GM21381 (cell line): ENCODE data around the gene GPHN.
"Not testable (repeated sequence)": the region's sequence is repeated elsewhere in the genome, so short reads cannot be mapped to it uniquely, and the experiment has no call there.

Experiments
- ATAC-seq: cut with Tn5 transposase; IDR thresholded peaks from one replicate; pipeline ENCODE4 v1.9.1; 2021; ENCODE audit warnings: mild to moderate bottlenecking, moderate library complexity; ENCODE audit not compliant: unreplicated experiment

GPHN gene

GRCh38 chr14:67016856-67017255 is 508.9 kb downstream of the GPHN start:
- no peak for ATAC-seq

- no peak for ATAC-seq
Observed at GRCh38 chr14:67018720-67019119, 510.8 kb downstream of the GPHN start.

DNA sequence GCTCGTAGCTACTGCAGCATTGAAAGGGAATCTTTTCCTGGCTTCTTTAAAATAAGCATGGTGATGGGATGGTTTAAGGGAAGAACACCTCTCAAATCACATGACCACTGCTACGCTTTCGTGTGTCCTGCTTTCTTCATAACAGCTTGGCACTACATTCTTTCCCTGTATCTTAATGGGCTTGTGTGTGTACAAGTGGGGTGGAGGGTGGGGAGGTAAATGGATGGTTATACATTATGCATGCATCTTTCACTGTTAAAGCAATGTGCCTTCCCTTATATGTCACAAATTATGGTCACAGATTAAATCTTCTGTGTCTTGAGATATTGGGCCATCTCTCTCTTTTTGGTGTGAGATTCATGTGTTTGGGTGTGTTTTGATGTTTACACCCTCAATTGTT is 511.8 kb downstream of the GPHN start:
- no peak for ATAC-seq

- ATAC-seq = no peak
Observed at GRCh38 chr14:67031920-67032774, 524.2 kb downstream of the GPHN start.

DNA sequence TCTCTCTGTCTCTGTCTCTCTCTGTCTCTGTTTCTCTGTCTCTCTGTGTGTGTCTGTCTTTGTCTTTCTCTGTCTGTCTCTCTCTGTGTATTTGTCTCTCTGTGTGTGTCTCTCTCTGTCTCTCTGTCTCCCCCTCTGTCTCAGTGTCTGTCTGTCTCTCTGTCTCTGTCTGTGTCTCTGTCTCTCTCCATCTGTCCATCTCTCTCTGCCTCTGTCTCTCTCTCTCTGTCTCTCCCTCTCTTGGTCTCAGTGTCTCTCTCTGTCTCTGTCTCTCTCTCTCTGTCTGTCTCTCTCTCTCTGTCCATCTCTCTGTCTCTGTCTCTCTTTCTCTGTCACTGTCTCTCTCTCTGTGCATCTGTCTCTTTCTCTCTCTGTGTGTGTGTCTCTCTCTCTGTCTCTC is 537.5 kb downstream of the GPHN start:
- no peak for ATAC-seq

- ATAC-seq = no peak
Observed at GRCh38 chr14:67050896-67051295, 542.9 kb downstream of the GPHN start.

GRCh38 chr14:67056684-67057083 is 548.7 kb downstream of the GPHN start:
- ATAC-seq = no peak

- no peak for ATAC-seq
Observed at GRCh38 chr14:67059596-67059995, 551.6 kb downstream of the GPHN start.

DNA sequence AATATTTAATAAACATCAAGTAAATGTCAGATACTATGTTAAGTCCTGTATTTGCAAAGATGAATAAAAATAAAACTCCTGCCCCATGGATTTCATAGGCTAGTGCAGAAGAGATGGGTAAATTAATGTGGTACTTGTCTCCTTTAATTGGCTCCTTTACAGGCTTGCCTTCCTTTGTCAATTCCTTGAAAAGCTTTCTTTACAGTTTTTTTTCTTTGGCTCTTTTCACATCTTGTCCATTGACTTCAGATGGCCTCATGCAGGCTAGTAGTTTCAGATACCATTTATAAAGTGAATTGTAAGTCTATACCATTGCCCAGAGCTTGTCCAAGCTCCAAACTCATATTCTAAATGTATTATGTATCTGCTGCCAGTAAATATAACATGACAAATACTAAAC is 552.6 kb downstream of the GPHN start:
- no peak for ATAC-seq

GRCh38 chr14:67067070-67067814 is 559.3 kb downstream of the GPHN start:
- not testable (repeated sequence) for ATAC-seq

- no peak for ATAC-seq
Observed at GRCh38 chr14:67068251-67068650, 560.3 kb downstream of the GPHN start.

DNA sequence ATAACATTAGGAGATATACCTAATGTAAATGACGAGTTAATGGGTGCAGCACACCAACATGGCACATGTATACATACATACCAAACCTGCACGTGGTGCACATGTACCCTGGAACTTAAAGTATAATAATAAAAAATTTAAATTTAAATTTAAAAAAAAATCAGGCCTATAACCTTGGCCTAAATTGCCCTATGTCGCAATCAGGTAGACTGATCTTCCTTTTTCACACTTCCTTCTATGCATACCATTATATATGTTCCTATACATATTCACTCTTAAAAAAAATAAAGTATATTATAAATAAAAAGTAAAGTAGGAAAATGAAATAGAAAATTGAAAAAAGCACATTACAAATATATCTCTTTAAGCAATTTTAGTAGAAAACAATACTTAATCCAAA is 563.6 kb downstream of the GPHN start:
- ATAC-seq = no peak

GRCh38 chr14:67077921-67078320 is 570.0 kb downstream of the GPHN start:
- ATAC-seq = no peak

- ATAC-seq = no peak
Observed at GRCh38 chr14:67079846-67080245, 571.9 kb downstream of the GPHN start.

GRCh38 chr14:67108230-67108629 is 600.3 kb downstream of the GPHN start:
- no peak for ATAC-seq

DNA sequence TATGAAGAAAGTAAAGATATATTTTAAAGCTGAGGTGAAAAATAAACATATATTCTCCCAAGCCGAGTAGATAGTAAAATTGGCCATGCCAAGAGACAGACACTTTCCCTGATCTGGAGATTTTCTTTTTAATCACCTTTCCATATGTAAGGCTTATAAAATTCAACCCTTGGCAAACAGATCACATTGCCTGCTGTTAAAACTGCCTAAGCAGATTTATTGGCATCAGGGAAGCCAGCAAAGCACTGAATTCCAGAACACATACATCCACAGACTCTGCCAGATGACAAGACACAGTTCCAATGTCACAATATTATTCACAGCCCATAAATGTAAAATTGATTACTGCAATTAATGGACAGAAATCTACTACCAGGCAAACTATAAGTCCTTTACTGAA is 603.1 kb downstream of the GPHN start:
- ATAC-seq = no peak

- no peak for ATAC-seq
Observed at GRCh38 chr14:67112344-67112743, 604.4 kb downstream of the GPHN start.

GRCh38 chr14:67127174-67127573 is 619.2 kb downstream of the GPHN start:
- ATAC-seq = no peak

DNA sequence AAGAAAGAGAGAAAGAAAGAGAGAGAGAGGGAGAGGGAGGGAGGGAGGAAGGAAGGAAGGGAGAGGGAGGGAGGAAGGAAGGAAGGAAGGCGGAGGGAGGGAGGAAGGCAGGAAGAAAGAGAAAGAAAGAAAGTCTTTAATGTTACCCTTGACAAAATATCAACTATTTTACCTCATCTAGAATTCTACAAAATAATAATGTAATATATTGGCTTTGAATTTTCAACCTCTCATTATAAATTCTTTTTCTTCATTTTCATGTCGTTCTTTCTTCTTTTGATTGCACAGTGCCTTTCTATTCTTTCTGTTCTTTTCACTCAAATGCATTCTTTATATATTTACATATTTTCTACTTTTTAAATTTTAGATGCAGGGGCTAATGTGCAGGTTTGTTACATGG is 621.8 kb downstream of the GPHN start:
- ATAC-seq = no peak

GRCh38 chr14:67131691-67132090 is 623.7 kb downstream of the GPHN start:
- no peak for ATAC-seq

- ATAC-seq = no peak
Observed at GRCh38 chr14:67133144-67133543, 625.2 kb downstream of the GPHN start.
